SK-N-MC (cell line): ENCODE measurements around the gene GPATCH8.

Experiments
- EZH2 ChIP-seq: fragments of 200-600 bp; sonication (generic); IDR thresholded peaks from one replicate; pipeline ENCODE4 v1.6.1; 2017; ENCODE audit warnings: antibody characterized with exemption
- POLR2AphosphoS5 ChIP-seq: IDR thresholded peaks from 2 replicates; pipeline ENCODE4 v1.6.1; 2012; ENCODE audit warnings: mild to moderate bottlenecking, low read depth, low read length, borderline replicate concordance

- TF ChIP-seq POLR2AphosphoS5 (no peak), EZH2 (no peak)
Observed at GRCh38 chr17:44354582-44355561, 148.3 kb downstream of the GPATCH8 start.
